Urinary bladder (tissue), 4 donors: ENCODE data around the gene GDI1. TPM values are rescaled to one million over a fixed set of nuclear protein-coding genes. Genes with fewer than 3 reads are reported as not detected.
"Not testable (repeated sequence)": the region's sequence is repeated elsewhere in the genome, so short reads cannot be mapped to it uniquely, and the experiment has no call there.

Experiments
- DNase-seq: peaks from one replicate; pipeline ENCODE4 v3.0.0-alpha.2; 2015; ENCODE audit errors: extremely low spot score
- H3K27ac ChIP-seq: one replicate; pipeline ENCODE4 v1.5.1; 2013; ENCODE audit warnings: low read depth, mild to moderate bottlenecking, moderate library complexity
- H3K36me3 ChIP-seq: one replicate; pipeline ENCODE4 v1.6.1; 2013; ENCODE audit warnings: mild to moderate bottlenecking, moderate library complexity; ENCODE audit not compliant: insufficient read depth
- H3K4me1 ChIP-seq: one replicate; pipeline ENCODE4 v1.6.1; 2013; ENCODE audit warnings: mild to moderate bottlenecking, moderate library complexity; ENCODE audit not compliant: insufficient read depth
- H3K4me3 ChIP-seq: one replicate; pipeline ENCODE4 v1.5.1; 2013; ENCODE audit warnings: low read depth, low read length
- WGBS: extraction: QIAGEN DNeasy Blood & Tissue Kit; methylation state at CpG from one replicate; pipeline ENCODE4 v1.1.7; 2013; 5-methylcytosine and 5-hydroxymethylcytosine counted together
- polyA plus RNA-seq: library from polyadenylated mRNA; stranded (reverse); fragments of 200-250 nt; gene quantifications from one replicate; pipeline ENCODE4 v1.2.3, GENCODE V29; 2013
- total RNA-seq: library from RNA; depleted of rRNA; stranded (reverse); fragments of >200 nt; gene quantifications from one replicate; pipeline ENCODE4 v1.2.3, GENCODE V29; 2014
- donor health status: healthy with polysubstance abuse.
- donor health status: healthy.

GDI1 gene
- total RNA-seq (33.0 TPM), polyA plus RNA-seq (138 TPM)

GRCh38 chrX:154436983-154437752, at the start of gene GDI1:
GDI1 (plus strand) TSS chrX:154437154; CDS start chrX:154437255, 101 bp downstream.
- no peak for DNase-seq
- H3K36me3 ChIP-seq, result no peaks in the 10 kb centered on the region
- H3K27ac ChIP-seq, result peak within 1 kb of the TSS; percentile 95
- H3K4me1 ChIP-seq, result no peaks in the 10 kb centered on the region
- under 1% methylated on average over 63 of the region's 93 CpGs for WGBS
- peak within 1 kb of the TSS; percentile 82 for H3K4me3 ChIP-seq

- WGBS, result no CpG with 5 or more reads among the region's 20 CpGs
- not testable (repeated sequence) for H3K4me1 ChIP-seq, DNase-seq
Observed at GRCh38 chrX:154388094-154388493, 48.9 kb upstream of the GDI1 start.

GRCh38 chrX:154388649-154389048, 48.3 kb upstream of the GDI1 start:
- DNase-seq, H3K4me1 ChIP-seq, H3K36me3 ChIP-seq, H3K4me3 ChIP-seq, H3K27ac ChIP-seq: not testable (repeated sequence)
- no CpG with 5 or more reads among the region's 16 CpGs for WGBS

More at GRCh38 chrX:154388094-154388493, 48.9 kb upstream of the GDI1 start:
- H3K4me3 ChIP-seq, H3K36me3 ChIP-seq, H3K27ac ChIP-seq: not testable (repeated sequence)

GRCh38 chrX:154389812-154390747, 46.9 kb upstream of the GDI1 start:
- WGBS, result 0% methylated on average over 9 of the region's 121 CpGs

GRCh38 chrX:154396363-154396762, 40.6 kb upstream of the GDI1 start:
- not testable (repeated sequence) for H3K36me3 ChIP-seq, DNase-seq, H3K4me1 ChIP-seq, H3K27ac ChIP-seq, H3K4me3 ChIP-seq
- 83% methylated on average over 17 of the region's 17 CpGs for WGBS

More at GRCh38 chrX:154389812-154390747, 46.9 kb upstream of the GDI1 start:
- H3K4me1 ChIP-seq, H3K4me3 ChIP-seq, H3K27ac ChIP-seq, H3K36me3 ChIP-seq, DNase-seq: not testable (repeated sequence)

- Histone ChIP-seq H3K27ac (peak overlapping the region; percentile 98), H3K4me3 (peak overlapping the region; percentile 53), H3K36me3 (peaks cover 3% of the 10 kb centered on the region), H3K4me1 (no peaks in the 10 kb centered on the region)
- DNase-seq, result no peak
- 2% methylated on average over 52 of the region's 53 CpGs for WGBS
Observed at GRCh38 chrX:154396973-154397887, 39.7 kb upstream of the GDI1 start.

GRCh38 chrX:154397888-154398667, 38.9 kb upstream of the GDI1 start, which contains the start of gene RPL10:
RPL10 (plus strand) TSS chrX:154398377; CDS start chrX:154398520, 143 bp downstream.
- Histone ChIP-seq H3K4me1 (no peaks in the 10 kb centered on the region), H3K27ac (peak within 1 kb of the TSS; percentile 98), H3K4me3 (peak within 1 kb of the TSS; percentile 66), H3K36me3 (peaks cover 3% of the 10 kb centered on the region)
- peak; percentile 86 for DNase-seq
- under 1% methylated on average over 69 of the region's 69 CpGs for whole genome bisulfite sequencing

GRCh38 chrX:154398668-154399526, 38.1 kb upstream of the GDI1 start:
- peak; percentile 62 for DNase-seq
- peak overlapping the region; percentile 83 for H3K27ac ChIP-seq
- H3K4me1 ChIP-seq, result no peaks in the 10 kb centered on the region
- peaks cover 3% of the 10 kb centered on the region for H3K36me3 ChIP-seq
- peak overlapping the region; percentile 66 for H3K4me3 ChIP-seq
- WGBS, result 2% methylated on average over 49 of the region's 49 CpGs

GRCh38 chrX:154399527-154400368, 37.2 kb upstream of the GDI1 start:
- no peak for DNase-seq
- Histone ChIP-seq H3K27ac (no peak overlapping the region), H3K36me3 (peaks cover 3% of the 10 kb centered on the region), H3K4me1 (no peaks in the 10 kb centered on the region), H3K4me3 (peak overlapping the region; percentile 66)
- WGBS, result 36% methylated on average over 14 of the region's 14 CpGs

- not testable (repeated sequence) for H3K36me3 ChIP-seq, H3K27ac ChIP-seq, H3K4me1 ChIP-seq, DNase-seq, H3K4me3 ChIP-seq
- WGBS, result 76% methylated on average over 6 of the region's 6 CpGs
Observed at GRCh38 chrX:154400369-154400817, 36.6 kb upstream of the GDI1 start.
